Central memory CD8-positive, alpha-beta T cell (primary cell): Measurements from ENCODE around the gene RHD.
A peak's percentile ranks its signal among the peaks of the same experiment; 100 is the strongest.
"Not testable (repeated sequence)": the region's sequence is repeated elsewhere in the genome, so short reads cannot be mapped to it uniquely, and the experiment has no call there.

Source experiments
- ATAC-seq: fragments of 150-1000 bp; cut with Tn5 transposase; replicated peaks from 2 replicates; pipeline ENCODE4 v1.10.0; 2022; ENCODE audit warnings: mild to moderate bottlenecking, moderate FRiP score, moderate number of reproducible peaks; ENCODE audit not compliant: poor library complexity, severe bottlenecking; ENCODE audit errors: extremely low read depth
- DNase-seq, 2 donors: peaks; one replicate each; pipeline ENCODE4 v3.0.0; 2021; ENCODE audit warnings: low spot score in 2 of 2
- H3K27ac Mint-ChIP-seq: one replicate; pipeline ENCODE4 v1.8.0; 2022; ENCODE audit warnings: low read depth, mild to moderate bottlenecking, moderate library complexity, mixed read lengths
- H3K27me3 Mint-ChIP-seq: one replicate; pipeline ENCODE4 v1.8.0; 2022; ENCODE audit warnings: mixed read lengths
- H3K36me3 Mint-ChIP-seq: one replicate; pipeline ENCODE4 v1.8.0; 2022; ENCODE audit warnings: mild to moderate bottlenecking, moderate library complexity, mixed read lengths; ENCODE audit not compliant: insufficient read depth
- H3K4me1 Mint-ChIP-seq: one replicate; pipeline ENCODE4 v1.8.0; 2022; ENCODE audit warnings: mixed read lengths
- H3K4me3 Mint-ChIP-seq: one replicate; pipeline ENCODE4 v1.8.0; 2022; ENCODE audit warnings: mild to moderate bottlenecking, moderate library complexity, mixed read lengths
- H3K9me3 Mint-ChIP-seq: one replicate; pipeline ENCODE4 v1.8.0; 2022; ENCODE audit warnings: mixed read lengths

Gene RHD

DNA sequence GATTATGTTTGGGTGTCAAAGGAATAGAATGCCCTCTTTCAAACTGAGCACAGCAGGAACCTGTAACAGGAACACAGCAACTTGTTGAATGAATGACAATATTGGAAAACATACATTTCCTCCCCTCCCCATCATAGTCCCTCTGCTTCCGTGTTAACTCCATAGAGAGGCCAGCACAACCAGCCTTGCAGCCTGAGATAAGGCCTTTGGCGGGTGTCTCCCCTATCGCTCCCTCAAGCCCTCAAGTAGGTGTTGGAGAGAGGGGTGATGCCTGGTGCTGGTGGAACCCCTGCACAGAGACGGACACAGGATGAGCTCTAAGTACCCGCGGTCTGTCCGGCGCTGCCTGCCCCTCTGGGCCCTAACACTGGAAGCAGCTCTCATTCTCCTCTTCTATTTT is at the start of gene RHD:
Gene RHD, plus strand, starts transcription at position 272 of the 400 bp plus-strand sequence. Its CDS starts 39 bp downstream, at position 311.
- not testable (repeated sequence) for H3K36me3 Mint-ChIP-seq, H3K9me3 Mint-ChIP-seq, DNase-seq, H3K4me3 Mint-ChIP-seq, ATAC-seq, H3K27ac Mint-ChIP-seq, H3K4me1 Mint-ChIP-seq
- H3K27me3 Mint-ChIP-seq, result peaks cover 19% of the 10 kb centered on the region

GRCh38 chr1:25222606-25223005 is 49.7 kb upstream of the RHD start:
- Mint-ChIP-seq H3K36me3 (peaks cover 67% of the 10 kb centered on the region), H3K9me3 (no peaks in the 10 kb centered on the region), H3K27me3 (no peaks in the 10 kb centered on the region), H3K27ac (no peak overlapping the region), H3K4me3 (no peak overlapping the region), H3K4me1 (no peaks in the 10 kb centered on the region)
- ATAC-seq, result no peak
- no peak for DNase-seq

- ATAC-seq (no peak), DNase-seq (no peak)
- H3K4me1 Mint-ChIP-seq, result no peaks in the 10 kb centered on the region
- no peaks in the 10 kb centered on the region for H3K9me3 Mint-ChIP-seq
- peaks cover 76% of the 10 kb centered on the region for H3K36me3 Mint-ChIP-seq
- H3K27ac Mint-ChIP-seq, result no peak overlapping the region
- no peaks in the 10 kb centered on the region for H3K27me3 Mint-ChIP-seq
- H3K4me3 Mint-ChIP-seq, result no peak overlapping the region
Observed at GRCh38 chr1:25223471-25223870, 48.8 kb upstream of the RHD start.

DNA sequence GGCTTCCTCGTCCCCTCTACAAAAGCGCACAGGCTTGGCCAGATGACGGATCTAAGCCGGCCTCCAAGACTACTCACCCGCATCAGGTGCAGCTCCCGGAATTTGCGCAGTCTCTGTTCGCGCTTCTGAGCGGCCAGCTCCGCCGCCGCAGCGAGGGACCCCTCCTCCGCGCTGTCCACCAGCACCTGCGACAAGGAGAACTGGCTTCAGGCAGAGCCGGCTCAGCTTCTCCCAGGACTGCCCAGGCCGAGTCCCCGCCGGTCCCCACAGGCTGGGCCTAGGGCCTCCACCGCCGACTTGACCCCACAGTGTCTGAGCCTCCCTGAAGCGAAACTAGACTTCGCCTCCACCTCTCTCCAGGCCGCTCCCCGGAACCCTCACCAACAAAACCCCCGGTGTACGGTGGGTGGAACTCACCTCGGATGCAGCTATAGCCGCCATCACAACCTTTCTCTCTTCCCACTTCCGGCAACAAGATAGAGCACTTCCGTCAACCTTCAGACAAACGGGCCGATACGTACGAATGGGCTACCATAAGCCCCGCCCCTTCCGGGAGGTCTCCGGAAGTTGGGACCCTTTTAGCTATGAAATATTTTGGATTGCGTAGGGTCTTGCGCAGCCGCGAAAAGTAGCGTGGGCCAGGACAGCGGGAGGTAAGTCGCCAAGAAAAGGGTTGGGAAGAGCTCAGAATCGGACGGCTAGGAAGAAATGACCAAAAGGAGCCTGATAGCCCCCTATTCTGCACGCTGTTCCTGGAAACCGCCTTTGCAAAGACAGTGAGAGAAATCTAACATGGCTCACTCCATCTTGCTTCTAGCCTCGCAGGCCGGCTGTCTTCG is 40.1 kb upstream of the RHD start, which contains the start of gene SYF2:
Gene SYF2, minus strand, starts transcription at position 476 of the 839 bp plus-strand sequence. Its CDS starts 35 bp downstream, at position 441.
- Mint-ChIP-seq H3K9me3 (no peaks in the 10 kb centered on the region), H3K4me3 (no peak within 1 kb of the TSS), H3K4me1 (peaks cover 22% of the 10 kb centered on the region), H3K27ac (no peak within 1 kb of the TSS), H3K27me3 (no peaks in the 10 kb centered on the region), H3K36me3 (peaks cover 42% of the 10 kb centered on the region)
- peak; percentile 79 to 84 for DNase-seq
- ATAC-seq, result peak; percentile 96

DNA sequence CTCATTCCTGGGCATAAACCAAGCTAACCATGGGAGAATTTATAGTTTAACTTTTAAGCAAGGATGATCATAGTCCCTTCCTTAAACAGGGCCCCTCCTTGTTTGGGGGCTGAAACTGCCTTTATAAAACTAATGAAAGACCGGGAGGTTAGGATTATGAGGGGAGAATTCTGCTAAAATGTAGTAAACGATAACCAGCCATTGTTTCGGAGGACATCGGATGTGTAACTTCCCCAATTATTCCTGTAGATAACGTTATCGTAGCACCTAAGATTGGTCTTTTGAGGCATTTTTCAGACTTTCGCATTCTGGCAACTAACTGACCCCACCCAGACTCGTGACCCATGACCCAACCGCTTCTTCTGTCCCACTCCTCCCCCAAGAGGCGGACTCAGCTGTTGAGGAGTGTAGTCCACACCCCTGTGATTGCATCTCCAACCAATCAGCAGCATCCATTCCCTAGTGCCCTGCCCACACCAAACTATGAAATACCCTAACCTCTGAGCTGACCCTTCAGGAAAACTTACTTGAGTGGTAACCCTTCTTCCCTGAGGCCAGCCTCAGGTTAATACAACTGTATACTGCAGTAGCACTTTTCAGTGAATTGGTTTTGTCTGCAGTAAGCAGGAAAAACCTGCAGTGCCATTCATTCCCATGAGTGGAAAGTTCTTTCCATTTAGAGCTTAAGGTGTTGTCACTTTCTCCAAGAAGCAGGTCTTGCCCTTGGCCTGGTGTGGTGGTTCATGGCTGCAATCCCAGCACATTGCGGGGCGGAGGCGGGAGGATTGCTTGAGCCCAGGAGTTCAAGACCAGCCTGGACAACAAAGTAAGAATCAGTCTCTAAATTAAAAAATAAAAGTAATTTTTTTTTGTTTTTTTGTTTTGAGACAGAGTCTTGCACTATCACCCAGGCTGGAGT is 39.2 kb upstream of the RHD start:
- DNase-seq (peak in 1 of 2 donors; percentile 32), ATAC-seq (peak; percentile 37)
- Mint-ChIP-seq H3K4me3 (no peak overlapping the region), H3K27me3 (no peaks in the 10 kb centered on the region), H3K9me3 (no peaks in the 10 kb centered on the region), H3K36me3 (peaks cover 39% of the 10 kb centered on the region), H3K27ac (no peak overlapping the region), H3K4me1 (peaks cover 29% of the 10 kb centered on the region)

DNA sequence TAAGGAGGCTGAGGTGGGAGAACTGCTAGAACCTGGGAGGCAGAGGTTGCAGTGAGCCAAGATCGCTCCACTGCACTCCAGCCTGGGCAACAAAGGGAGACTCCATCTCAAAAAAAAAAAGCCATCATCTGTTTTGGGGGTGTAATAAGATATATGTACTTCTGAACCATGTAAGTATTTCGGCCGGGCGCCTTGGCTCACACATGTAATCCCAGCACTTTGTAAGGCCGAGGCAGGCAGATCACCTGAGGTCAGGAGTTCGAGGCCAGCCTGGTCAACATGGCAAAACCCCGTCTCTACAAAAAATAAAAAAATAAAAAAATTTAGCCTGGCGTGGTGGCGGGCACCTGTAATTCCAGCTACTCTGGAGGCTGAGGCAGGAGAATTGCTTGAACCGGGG is 36.9 kb upstream of the RHD start:
- H3K36me3 Mint-ChIP-seq, result peaks cover 29% of the 10 kb centered on the region
- not testable (repeated sequence) for H3K27ac Mint-ChIP-seq, H3K27me3 Mint-ChIP-seq, DNase-seq, ATAC-seq, H3K4me3 Mint-ChIP-seq, H3K9me3 Mint-ChIP-seq
- H3K4me1 Mint-ChIP-seq, result peaks cover 40% of the 10 kb centered on the region

GRCh38 chr1:25236261-25236660 is 36.0 kb upstream of the RHD start:
- not testable (repeated sequence) for H3K9me3 Mint-ChIP-seq, H3K27ac Mint-ChIP-seq, ATAC-seq

DNA sequence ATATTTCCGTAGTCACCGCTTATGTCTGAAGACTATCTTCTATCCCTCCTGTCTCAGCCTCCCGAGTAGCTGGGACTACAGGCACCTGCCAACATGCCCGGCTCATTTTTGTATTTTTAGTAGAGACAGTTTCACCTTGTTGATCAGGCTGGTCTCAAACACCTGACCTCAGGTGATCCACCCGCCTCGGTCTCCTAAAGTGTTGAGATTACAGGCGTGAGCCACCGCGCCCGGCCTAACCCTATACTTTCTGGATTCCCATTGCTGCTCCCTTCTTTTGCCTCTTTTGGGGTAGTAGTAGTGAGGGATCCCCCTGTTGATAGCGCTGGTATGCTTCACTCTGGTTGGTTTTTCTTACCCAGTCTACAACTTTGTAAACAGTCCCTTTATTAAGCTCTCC is 34.3 kb upstream of the RHD start:
- H3K27ac Mint-ChIP-seq, result no peak overlapping the region
- no peaks in the 10 kb centered on the region for H3K9me3 Mint-ChIP-seq
- no peaks in the 10 kb centered on the region for H3K27me3 Mint-ChIP-seq
- H3K36me3 Mint-ChIP-seq, result peaks cover 45% of the 10 kb centered on the region
- H3K4me3 Mint-ChIP-seq, result no peak overlapping the region
- ATAC-seq (no peak), DNase-seq (no peak)
- H3K4me1 Mint-ChIP-seq, result peaks cover 32% of the 10 kb centered on the region

More at GRCh38 chr1:25236261-25236660, 36.0 kb upstream of the RHD start:
- not testable (repeated sequence) for H3K4me3 Mint-ChIP-seq, DNase-seq, H3K27me3 Mint-ChIP-seq
- Mint-ChIP-seq H3K4me1 (peaks cover 37% of the 10 kb centered on the region), H3K36me3 (peaks cover 31% of the 10 kb centered on the region)

DNA sequence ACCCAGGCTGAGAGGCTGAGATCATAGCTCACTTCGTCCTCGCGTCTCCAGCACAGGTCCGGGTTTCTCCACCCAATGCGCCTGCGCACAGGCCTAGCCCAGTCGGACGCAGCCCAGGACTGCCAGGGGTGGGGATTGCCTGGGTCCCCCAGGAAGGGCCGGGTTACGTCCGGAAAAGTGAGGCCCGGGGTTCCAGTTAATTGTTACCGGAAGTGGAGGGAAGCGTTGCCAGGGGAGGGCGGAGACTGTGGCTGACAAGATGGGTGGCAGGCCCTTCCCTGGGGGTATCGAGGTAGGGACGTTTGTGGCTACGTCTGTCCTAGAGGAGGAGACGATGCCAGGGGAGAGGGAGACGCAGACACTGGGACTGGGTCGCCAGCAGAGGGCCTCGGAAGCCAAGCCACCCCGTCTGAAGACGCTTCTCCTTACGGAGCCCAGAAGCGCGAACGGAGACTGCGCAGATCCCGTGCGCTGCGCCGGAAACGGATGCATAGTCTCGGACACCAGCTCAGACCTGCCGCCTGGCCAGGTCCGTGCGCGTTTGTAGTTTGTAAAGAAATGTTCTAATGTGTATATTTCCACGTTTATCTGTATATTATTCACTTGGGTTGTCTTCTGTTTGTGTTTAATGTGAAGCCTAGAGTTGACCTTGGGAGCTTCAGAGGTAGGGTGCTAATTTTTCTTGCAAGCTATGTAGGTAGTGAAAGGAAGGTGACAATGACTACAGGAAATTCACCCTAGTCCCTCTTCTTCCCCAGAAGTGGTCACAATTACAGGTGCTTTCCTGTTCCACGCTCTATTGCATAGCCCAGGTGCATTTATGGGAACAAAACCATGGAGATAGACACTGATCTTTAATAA is 32.4 kb upstream of the RHD start:
- peak overlapping the region; percentile 92 for H3K27ac Mint-ChIP-seq
- peaks cover 40% of the 10 kb centered on the region for H3K4me1 Mint-ChIP-seq
- peaks cover 61% of the 10 kb centered on the region for H3K36me3 Mint-ChIP-seq
- no peaks in the 10 kb centered on the region for H3K9me3 Mint-ChIP-seq
- ATAC-seq (peak; percentile 87), DNase-seq (peak; percentile 73 to 74)
- H3K27me3 Mint-ChIP-seq, result no peaks in the 10 kb centered on the region
- H3K4me3 Mint-ChIP-seq, result peak overlapping the region; percentile 85

GRCh38 chr1:25243907-25244306 is 28.4 kb upstream of the RHD start:
- peak overlapping the region; percentile 51 for H3K27ac Mint-ChIP-seq
- H3K36me3 Mint-ChIP-seq, result peaks cover 85% of the 10 kb centered on the region
- ATAC-seq (no peak), DNase-seq (no peak)
- peaks cover 54% of the 10 kb centered on the region for H3K4me1 Mint-ChIP-seq
- no peaks in the 10 kb centered on the region for H3K27me3 Mint-ChIP-seq
- H3K9me3 Mint-ChIP-seq, result no peaks in the 10 kb centered on the region
- H3K4me3 Mint-ChIP-seq, result peak overlapping the region; percentile 35

- no peaks in the 10 kb centered on the region for H3K27me3 Mint-ChIP-seq
- no peak for ATAC-seq
- H3K9me3 Mint-ChIP-seq, result no peaks in the 10 kb centered on the region
- peak overlapping the region; percentile 97 for H3K27ac Mint-ChIP-seq
- H3K36me3 Mint-ChIP-seq, result peaks cover 75% of the 10 kb centered on the region
- peak overlapping the region; percentile 96 for H3K4me3 Mint-ChIP-seq
- H3K4me1 Mint-ChIP-seq, result peaks cover 41% of the 10 kb centered on the region
- no peak for DNase-seq
Observed at GRCh38 chr1:25245393-25245792, 26.9 kb upstream of the RHD start.
